Nephron (organoid): ENCODE measurements around the gene CACNA1C.

Experiments used
- H3K27ac Mint-ChIP-seq, 3 experiments: 2 replicates each; pipeline ENCODE4 v1.8.0; 2020; ENCODE audit warnings: mixed read lengths in 3 of 3, mild to moderate bottlenecking in 2 of 3, moderate library complexity in 1 of 3
- H3K27me3 Mint-ChIP-seq: 2 replicates; pipeline ENCODE4 v1.8.0; 2021; ENCODE audit warnings: low read depth, mild to moderate bottlenecking, moderate library complexity, mixed read lengths
- H3K36me3 Mint-ChIP-seq: 2 replicates; pipeline ENCODE4 v1.8.0; 2020; ENCODE audit warnings: low read depth, mixed read lengths
- H3K4me1 Mint-ChIP-seq: 2 replicates; pipeline ENCODE4 v1.8.0; 2020; ENCODE audit warnings: mixed read lengths
- H3K4me3 Mint-ChIP-seq, 3 experiments: 2 replicates each; pipeline ENCODE4 v1.8.0; 2020; ENCODE audit warnings: mild to moderate bottlenecking in 3 of 3, mixed read lengths in 3 of 3, moderate library complexity in 2 of 3
- H3K9me3 Mint-ChIP-seq: 2 replicates; pipeline ENCODE4 v1.8.0; 2020; ENCODE audit warnings: mixed read lengths
- CTCF ChIP-seq, 3 experiments: fragments of 200-600 bp; sonication (generic); IDR thresholded peaks; one replicate each; pipeline ENCODE4 v1.5.0; 2021; ENCODE audit warnings: antibody characterized with exemption in 3 of 3; ENCODE audit not compliant: unreplicated experiment in 3 of 3

The CACNA1C gene

DNA sequence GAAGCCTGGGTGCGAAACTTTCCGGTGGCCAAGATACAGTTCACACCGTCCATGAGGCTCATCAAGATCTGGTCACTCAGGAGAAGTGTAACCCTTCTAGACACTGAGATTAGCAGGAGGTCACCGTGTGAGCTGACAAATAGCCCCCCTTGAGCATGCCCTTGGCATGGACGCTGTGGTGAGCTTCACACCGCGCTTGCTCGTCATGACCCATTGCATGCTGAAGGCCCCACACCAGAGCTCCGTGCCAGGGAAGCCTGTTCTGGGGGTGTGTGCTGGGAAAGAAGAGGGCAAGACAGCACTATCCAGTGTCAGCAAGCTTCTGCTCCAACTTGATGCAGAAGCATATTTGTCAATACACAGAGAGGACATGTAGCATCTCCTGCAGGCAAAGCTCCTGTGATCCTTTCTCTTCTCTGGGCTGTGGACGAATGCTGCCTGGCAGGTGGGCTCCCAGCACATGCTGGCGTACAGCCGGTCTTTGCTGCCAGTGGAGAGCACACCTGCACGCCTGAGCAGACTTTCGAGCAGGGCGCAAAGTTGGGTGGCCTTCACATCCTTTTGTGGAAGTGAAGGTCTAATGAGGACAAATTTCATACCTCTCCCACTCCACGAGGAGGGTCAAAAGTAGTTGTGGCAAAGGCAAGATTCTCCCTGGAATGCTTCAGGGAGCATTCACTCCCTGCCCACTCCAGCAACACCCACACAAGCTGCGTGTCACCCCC, 615.1 kb downstream of the CACNA1C start:
- Mint-ChIP-seq H3K36me3 (peaks cover 12% of the 10 kb centered on the region), H3K4me3 (no peak overlapping the region), H3K9me3 (no peaks in the 10 kb centered on the region), H3K27ac (no peak overlapping the region), H3K27me3 (peaks cover 4% of the 10 kb centered on the region), H3K4me1 (no peaks in the 10 kb centered on the region)
- no peak for TF ChIP-seq CTCF (IDR thresholded peaks at IDR 0.05; ENCODE audit: unreplicated experiment in 3 of 3)

GRCh38 chr12:2668816-2669215, 616.0 kb downstream of the CACNA1C start:
- H3K4me3 Mint-ChIP-seq: no peak overlapping the region

DNA sequence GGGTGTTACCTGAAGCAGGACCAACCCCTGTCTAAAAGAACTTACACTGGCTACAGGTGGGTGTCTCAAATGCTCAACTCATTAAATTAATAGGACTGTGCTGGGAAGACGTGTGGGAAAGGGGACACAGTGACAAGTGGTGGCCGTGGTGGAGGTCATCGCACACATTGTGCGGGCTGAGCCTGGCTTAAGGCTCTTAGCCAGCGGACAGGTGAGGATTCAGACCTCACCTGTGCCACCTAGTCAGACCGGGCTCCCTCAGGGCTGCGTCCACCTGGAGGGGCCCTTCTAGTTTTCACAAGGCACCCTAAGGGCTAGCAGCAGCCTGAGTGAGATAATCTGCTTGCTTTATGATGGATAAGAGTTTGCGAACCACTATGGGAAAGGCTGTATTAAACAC, 616.8 kb downstream of the CACNA1C start:
- TF ChIP-seq CTCF (IDR thresholded peaks at IDR 0.05; ENCODE audit: unreplicated experiment in 3 of 3): no peak
- Mint-ChIP-seq H3K9me3 (no peaks in the 10 kb centered on the region), H3K27ac (no peak overlapping the region), H3K27me3 (peaks cover 4% of the 10 kb centered on the region), H3K4me3 (no peak overlapping the region), H3K4me1 (no peaks in the 10 kb centered on the region), H3K36me3 (peaks cover 10% of the 10 kb centered on the region)

More at GRCh38 chr12:2668816-2669215, 616.0 kb downstream of the CACNA1C start:
- H3K27ac Mint-ChIP-seq: no peak overlapping the region
- peaks cover 4% of the 10 kb centered on the region for H3K27me3 Mint-ChIP-seq
- no peak for TF ChIP-seq CTCF (IDR thresholded peaks at IDR 0.05; ENCODE audit: unreplicated experiment in 3 of 3)
- no peaks in the 10 kb centered on the region for H3K4me1 Mint-ChIP-seq
- H3K36me3 Mint-ChIP-seq: peaks cover 10% of the 10 kb centered on the region
- no peaks in the 10 kb centered on the region for H3K9me3 Mint-ChIP-seq

- H3K36me3 Mint-ChIP-seq: peaks cover 10% of the 10 kb centered on the region
- H3K9me3 Mint-ChIP-seq: no peaks in the 10 kb centered on the region
- no peak for TF ChIP-seq CTCF (IDR thresholded peaks at IDR 0.05; ENCODE audit: unreplicated experiment in 3 of 3)
- peaks cover 4% of the 10 kb centered on the region for H3K27me3 Mint-ChIP-seq
- no peak overlapping the region for H3K27ac Mint-ChIP-seq
- H3K4me3 Mint-ChIP-seq: no peak overlapping the region
- H3K4me1 Mint-ChIP-seq: no peaks in the 10 kb centered on the region
Measured at GRCh38 chr12:2672863-2673262, 620.1 kb downstream of the CACNA1C start.

DNA sequence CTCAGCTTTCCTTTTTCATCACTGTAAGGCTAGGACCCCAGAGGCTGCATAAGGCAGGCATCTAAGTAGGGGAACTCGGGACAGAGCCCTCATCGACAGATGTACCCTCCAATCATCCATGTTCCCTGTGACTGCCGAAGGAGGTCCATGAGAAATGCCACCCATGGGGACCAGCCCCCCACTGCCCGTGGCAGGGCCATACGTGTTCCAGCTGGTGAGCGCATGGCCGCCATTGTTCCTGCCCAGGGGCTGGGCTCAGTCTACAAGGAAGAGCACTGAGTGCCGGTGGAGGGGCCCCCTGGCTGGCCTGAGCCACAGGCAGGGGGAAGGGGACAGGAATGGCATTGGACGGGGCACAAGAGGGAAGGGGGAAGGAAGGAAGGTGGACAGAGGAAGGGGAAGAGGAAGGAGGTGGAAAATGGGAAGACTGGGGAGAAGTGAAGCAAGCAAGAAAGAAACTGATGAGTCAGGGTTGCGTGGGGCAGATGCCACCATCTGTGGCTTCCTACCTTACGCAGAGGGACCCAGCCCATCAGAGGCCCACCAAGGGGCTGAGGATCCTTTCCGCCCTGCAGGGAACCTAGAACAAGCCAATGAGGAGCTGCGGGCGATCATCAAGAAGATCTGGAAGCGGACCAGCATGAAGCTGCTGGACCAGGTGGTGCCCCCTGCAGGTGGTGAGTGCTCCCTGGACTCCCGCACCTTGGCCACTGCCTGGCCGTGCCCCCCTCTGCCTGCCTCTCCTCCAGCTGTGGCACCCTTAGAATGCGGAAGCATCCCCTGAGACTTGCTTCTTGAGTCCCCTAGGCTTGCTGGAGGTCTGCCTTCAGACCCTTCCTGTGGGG, 621.4 kb downstream of the CACNA1C start:
- peaks cover 9% of the 10 kb centered on the region for H3K36me3 Mint-ChIP-seq
- H3K4me3 Mint-ChIP-seq: no peak overlapping the region
- H3K27ac Mint-ChIP-seq: no peak overlapping the region
- no peaks in the 10 kb centered on the region for H3K27me3 Mint-ChIP-seq
- TF ChIP-seq CTCF (IDR thresholded peaks at IDR 0.05; ENCODE audit: unreplicated experiment in 3 of 3): no peak
- no peaks in the 10 kb centered on the region for H3K4me1 Mint-ChIP-seq
- H3K9me3 Mint-ChIP-seq: no peaks in the 10 kb centered on the region
